Transverse colon (tissue), 4 donors: ENCODE measurements around the gene SGMS2. TPM values are rescaled to one million over a fixed set of nuclear protein-coding genes. Genes with fewer than 3 reads are reported as not detected.

Source experiments
- DNase-seq: peaks from one replicate; pipeline ENCODE4 v3.0.0-alpha.2; 2019
- H3K27ac ChIP-seq, 4 donors: fragments of 200-600 bp; sonication (generic); 2 replicates each; pipeline ENCODE4 v1.5.1; 2016 to 2018; ENCODE audit warnings: inconsistent platforms in 4 of 4
- H3K27me3 ChIP-seq: fragments of 200-600 bp; sonication (generic); 2 replicates; pipeline ENCODE4 v1.5.1; 2017; ENCODE audit warnings: inconsistent platforms
- H3K36me3 ChIP-seq, 4 donors: fragments of 200-600 bp; sonication (generic); 2 replicates each; pipeline ENCODE4 v1.5.1; 2017 to 2019; ENCODE audit warnings: inconsistent platforms in 4 of 4
- H3K4me1 ChIP-seq, 4 donors: fragments of 200-600 bp; sonication (generic); 2 replicates each; pipeline ENCODE4 v1.5.1; 2017 to 2020; ENCODE audit warnings: inconsistent platforms in 4 of 4
- H3K4me3 ChIP-seq, 4 donors: fragments of 200-600 bp; sonication (generic); 1 replicate in 1 of 4; 2 replicates in 3 of 4; pipeline versions ENCODE4 v1.5.1 to v1.6.1; 2017 to 2019; ENCODE audit warnings: inconsistent platforms in 4 of 4
- H3K9me3 ChIP-seq, 2 donors: fragments of 200-600 bp; sonication (generic); 2 replicates each; pipeline ENCODE4 v1.5.1; 2017 to 2019; ENCODE audit warnings: inconsistent platforms in 2 of 2
- EP300 ChIP-seq: sonication (generic); formaldehyde crosslinking; IDR thresholded peaks from one replicate; pipeline ENCODE4 v1.6.1; 2017; ENCODE audit warnings: antibody characterized with exemption, low read depth
- POLR2A ChIP-seq: fragments of 450-650 bp; IDR thresholded peaks from one replicate; pipeline ENCODE4 v1.6.1; 2016; ENCODE audit warnings: antibody characterized with exemption, mild to moderate bottlenecking, moderate library complexity
- POLR2AphosphoS5 ChIP-seq, 3 donors: sonication (generic); formaldehyde crosslinking; IDR thresholded peaks; one replicate each; pipeline ENCODE4 v1.6.1; 2016; ENCODE audit warnings: antibody characterized with exemption in 3 of 3
- WGBS, 2 donors: methylation state at CpG; one replicate each; pipeline ENCODE4 v1.1.5; 2018; ENCODE audit warnings: low coverage in 1 of 2; 5-methylcytosine and 5-hydroxymethylcytosine counted together
- in situ Hi-C, 4 donors: fragments of 200-750 bp; cut with MboI; loops; one replicate each; pipeline versions ENCODE4 v1.15.0 to v1.15.1; 2017; ENCODE audit warnings: low sequenced_read_pairs in 3 of 4, low pct_ligation_motif_present in 1 of 4, low pct_unique_long_range_greater_than_20kb in 1 of 4
- intact Hi-C: fragments of 100-400 bp; cut with DNase I; formaldehyde crosslinking; loops from one replicate; pipeline ENCODE4 v1.15.1; 2023; ENCODE audit warnings: low total_unique reads
- total RNA-seq, 4 donors: library from RNA; depleted of rRNA; stranded (reverse); fragments of >200 nt; gene quantifications; one replicate each; pipeline ENCODE4 v1.1.0, GENCODE V29; 2016
- TF ChIP-seq, protein P1 (sequence below), 5 experiments: fragments of 200-600 bp in 3 of 5; fragments of 450-650 bp in 2 of 5; sonication (generic) in 3 of 5; IDR thresholded peaks; 1 replicate in 2 of 5; 2 replicates in 3 of 5; pipeline ENCODE4 v1.5.1; 2016 to 2017; ENCODE audit warnings: antibody characterized with exemption in 5 of 5, inconsistent platforms in 3 of 5, mild to moderate bottlenecking in 2 of 5, moderate library complexity in 1 of 5

The SGMS2 gene
- total RNA-seq, 4 donors from 2014 or later, result 75.8 to 203 (median 122) TPM

DNA sequence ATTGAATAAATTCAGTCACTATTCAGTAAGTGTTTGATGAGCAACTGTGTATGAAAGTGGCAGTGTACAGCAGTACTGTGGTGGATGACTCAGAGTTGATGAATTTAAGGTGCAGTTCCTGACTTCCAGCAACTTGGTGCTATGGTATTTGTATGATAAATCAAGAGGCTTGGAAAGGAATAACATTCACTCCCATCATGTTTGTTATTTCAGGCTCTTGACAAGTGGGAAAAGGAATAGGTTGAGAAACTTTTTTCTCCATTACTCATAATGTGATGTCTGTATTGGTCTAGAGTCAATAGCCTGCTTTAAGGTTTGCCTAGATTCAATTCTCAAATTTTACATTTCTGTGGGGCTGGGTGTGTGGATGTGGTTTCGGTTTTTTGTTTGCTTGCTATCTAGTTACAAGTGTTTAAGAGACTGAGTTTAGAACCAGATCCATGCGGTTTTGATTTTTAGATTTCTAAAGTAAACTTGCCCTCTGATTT, 71.5 kb downstream of the SGMS2 start:
- Histone ChIP-seq H3K36me3 (no peaks in the 10 kb centered on the region), H3K4me3 (no peak overlapping the region), H3K27ac (peak overlapping the region; percentile 33 to 73 (median 62)), H3K27me3 (no peaks in the 10 kb centered on the region), H3K9me3 (no peaks in the 10 kb centered on the region), H3K4me1 (peaks cover 0 to 21% (median 8%) of the 10 kb centered on the region in 4 donors)
- WGBS, 2 donors, result 45 to 80% methylated on average over 1 to 2 of the region's 2 CpGs
- no peak for DNase-seq
- intact Hi-C loops, result no loop called here
- TF ChIP-seq POLR2A (no peak), EP300 (no peak), POLR2AphosphoS5 (IDR thresholded peaks at IDR 0.05) (peak in 1 of 3 donors; percentile 26)
- TF ChIP-seq, protein P1, sequence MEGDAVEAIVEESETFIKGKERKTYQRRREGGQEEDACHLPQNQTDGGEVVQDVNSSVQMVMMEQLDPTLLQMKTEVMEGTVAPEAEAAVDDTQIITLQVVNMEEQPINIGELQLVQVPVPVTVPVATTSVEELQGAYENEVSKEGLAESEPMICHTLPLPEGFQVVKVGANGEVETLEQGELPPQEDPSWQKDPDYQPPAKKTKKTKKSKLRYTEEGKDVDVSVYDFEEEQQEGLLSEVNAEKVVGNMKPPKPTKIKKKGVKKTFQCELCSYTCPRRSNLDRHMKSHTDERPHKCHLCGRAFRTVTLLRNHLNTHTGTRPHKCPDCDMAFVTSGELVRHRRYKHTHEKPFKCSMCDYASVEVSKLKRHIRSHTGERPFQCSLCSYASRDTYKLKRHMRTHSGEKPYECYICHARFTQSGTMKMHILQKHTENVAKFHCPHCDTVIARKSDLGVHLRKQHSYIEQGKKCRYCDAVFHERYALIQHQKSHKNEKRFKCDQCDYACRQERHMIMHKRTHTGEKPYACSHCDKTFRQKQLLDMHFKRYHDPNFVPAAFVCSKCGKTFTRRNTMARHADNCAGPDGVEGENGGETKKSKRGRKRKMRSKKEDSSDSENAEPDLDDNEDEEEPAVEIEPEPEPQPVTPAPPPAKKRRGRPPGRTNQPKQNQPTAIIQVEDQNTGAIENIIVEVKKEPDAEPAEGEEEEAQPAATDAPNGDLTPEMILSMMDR (IDR thresholded peaks at IDR 0.05), result no peak
- in situ Hi-C loops, result no loop called here

DNA sequence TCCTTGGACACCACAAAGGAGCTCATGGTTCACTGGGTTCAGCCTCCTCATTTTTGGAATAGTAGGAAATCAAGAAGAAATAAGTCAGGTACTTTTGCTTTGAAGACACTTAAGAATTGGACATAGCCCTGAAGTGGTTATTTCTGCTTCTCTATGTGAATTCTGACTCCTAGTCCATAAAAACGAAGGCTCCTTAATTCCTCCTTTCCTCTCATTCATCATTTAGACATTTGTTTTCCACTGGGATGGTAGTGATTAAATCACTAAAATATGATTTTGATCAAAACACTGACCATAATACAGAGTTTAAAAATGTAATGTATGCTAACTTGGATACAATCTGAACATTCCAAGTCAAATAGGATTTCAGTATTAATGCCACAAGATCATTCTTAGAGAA, 71.9 kb downstream of the SGMS2 start:
- Histone ChIP-seq H3K27me3 (no peaks in the 10 kb centered on the region), H3K9me3 (no peaks in the 10 kb centered on the region), H3K4me3 (no peak overlapping the region), H3K36me3 (no peaks in the 10 kb centered on the region), H3K4me1 (peaks cover 0 to 21% (median 8%) of the 10 kb centered on the region in 4 donors), H3K27ac (peak overlapping the region; percentile 33 to 73 (median 62))
- TF ChIP-seq, protein P1 (IDR thresholded peaks at IDR 0.05), result no peak
- TF ChIP-seq EP300 (no peak), POLR2AphosphoS5 (IDR thresholded peaks at IDR 0.05) (no peak), POLR2A (no peak)
- whole genome bisulfite sequencing, 2 donors, result 45 to 50% methylated on average over 1 of the region's 1 CpG
- in situ Hi-C loops, result no loop called here
- intact Hi-C loops, result no loop called here
- DNase-seq, result no peak

DNA sequence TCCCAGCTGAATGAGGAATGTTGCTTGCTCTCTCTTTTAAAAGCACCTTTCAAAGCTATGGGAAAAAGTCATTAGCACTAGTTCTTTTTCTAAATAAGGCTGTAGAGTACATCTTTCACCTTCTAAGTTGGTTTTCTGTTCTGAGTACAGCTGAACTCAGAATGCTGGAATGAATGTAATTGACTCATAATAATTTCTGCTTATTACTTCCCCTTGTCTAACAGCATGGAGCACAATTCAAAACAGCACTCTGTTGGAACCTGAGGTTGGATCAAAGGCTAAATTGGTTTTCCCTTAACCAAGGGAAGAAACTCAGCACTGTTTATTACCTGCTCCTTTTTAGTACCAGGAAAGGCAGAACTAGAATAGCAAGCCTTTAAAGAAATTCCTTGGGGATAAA, 73.1 kb downstream of the SGMS2 start:
- H3K4me3 ChIP-seq, result no peak overlapping the region
- intact Hi-C loops (no loop called here), in situ Hi-C loops (no loop called here)
- no peaks in the 10 kb centered on the region for H3K36me3 ChIP-seq
- H3K27ac ChIP-seq, result peak overlapping the region; percentile 33 to 73 (median 62)
- TF ChIP-seq POLR2A, result no peak
- no peak for TF ChIP-seq EP300
- TF ChIP-seq, protein P1 (IDR thresholded peaks at IDR 0.05), result no peak
- TF ChIP-seq POLR2AphosphoS5 (IDR thresholded peaks at IDR 0.05), result no peak
- no peak for DNase-seq
- H3K27me3 ChIP-seq, result no peaks in the 10 kb centered on the region
- H3K9me3 ChIP-seq, result no peaks in the 10 kb centered on the region
- peaks cover 0 to 21% (median 8%) of the 10 kb centered on the region in 4 donors for H3K4me1 ChIP-seq

DNA sequence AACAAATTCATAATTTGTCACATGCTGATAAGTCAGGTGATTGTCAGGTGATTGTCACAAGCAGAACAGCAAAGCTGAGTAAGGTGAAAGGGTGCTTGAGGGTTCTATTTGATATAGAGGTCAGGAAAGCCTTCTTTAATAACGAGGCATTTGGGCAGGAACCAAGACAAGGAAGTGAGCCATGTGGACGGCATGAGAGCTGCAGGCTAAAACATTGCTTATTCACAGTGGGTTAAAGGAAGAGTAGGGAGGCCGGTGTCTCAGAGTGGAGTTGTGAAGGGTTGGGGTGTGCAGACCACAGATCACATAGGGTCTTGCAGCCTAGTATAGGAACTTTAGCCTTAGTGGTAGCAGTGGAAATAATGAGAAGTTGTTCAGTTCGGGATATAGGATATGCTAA, 75.3 kb downstream of the SGMS2 start:
- whole genome bisulfite sequencing, 2 donors, result 85 to 94% methylated on average over 3 to 4 of the region's 4 CpGs

More for the DNA sequence above, 75.3 kb downstream of the SGMS2 start:
- no peaks in the 10 kb centered on the region for H3K27me3 ChIP-seq
- intact Hi-C loops (loop anchor here (10.0 kb wide), 1 partner anchor 75 kb away; the partner anchor contains the start of gene SGMS2), in situ Hi-C loops (no loop called here)
- peak overlapping the region; percentile 6 to 73 (median 70) for H3K27ac ChIP-seq
- H3K36me3 ChIP-seq, result no peaks in the 10 kb centered on the region
- DNase-seq, result no peak
- no peak overlapping the region for H3K4me3 ChIP-seq
- H3K4me1 ChIP-seq, result peaks cover 0 to 20% (median 8%) of the 10 kb centered on the region in 4 donors
- no peaks in the 10 kb centered on the region for H3K9me3 ChIP-seq
- TF ChIP-seq, protein P1 (IDR thresholded peaks at IDR 0.05), result no peak
- TF ChIP-seq EP300, result no peak
- TF ChIP-seq POLR2AphosphoS5 (IDR thresholded peaks at IDR 0.05), result no peak
- no peak for TF ChIP-seq POLR2A
